Effector memory CD4-positive, alpha-beta T cell (primary cell): ENCODE data around the gene BMPR1A.
A peak's percentile ranks its signal among the peaks of the same experiment; 100 is the strongest.
"Not testable (repeated sequence)": the region's sequence is repeated elsewhere in the genome, so short reads cannot be mapped to it uniquely, and the experiment has no call there.

Source experiments
- DNase-seq, 3 donors: peaks; one replicate each; pipeline ENCODE4 v3.0.0-alpha.2; 2020
- H3K27ac ChIP-seq: 2 replicates; pipeline ENCODE4 v1.7.0; 2013; ENCODE audit warnings: mild to moderate bottlenecking, low read length, moderate library complexity; ENCODE audit not compliant: insufficient read depth, poor library complexity, severe bottlenecking
- H3K27me3 ChIP-seq: replicated peaks from 2 replicates; pipeline ENCODE4 v1.7.0; 2013; ENCODE audit warnings: mild to moderate bottlenecking, low read length; ENCODE audit not compliant: insufficient read depth, control insufficient read depth, poor library complexity, severe bottlenecking
- H3K36me3 ChIP-seq: 2 replicates; pipeline ENCODE4 v1.7.0; 2013; ENCODE audit warnings: mild to moderate bottlenecking, low read length, moderate library complexity; ENCODE audit not compliant: control insufficient read depth, insufficient read depth
- H3K4me1 ChIP-seq: 2 replicates; pipeline ENCODE4 v1.7.0; 2013; ENCODE audit warnings: low read length, mild to moderate bottlenecking; ENCODE audit not compliant: control insufficient read depth, insufficient read depth, poor library complexity, severe bottlenecking
- H3K4me3 ChIP-seq: 2 replicates; pipeline ENCODE4 v1.7.0; 2013; ENCODE audit warnings: low read length, low read depth, mild to moderate bottlenecking; ENCODE audit not compliant: insufficient read depth, poor library complexity, severe bottlenecking
- H3K9me3 ChIP-seq: 2 replicates; pipeline ENCODE4 v1.7.0; 2013; ENCODE audit warnings: mild to moderate bottlenecking, low read length, moderate library complexity; ENCODE audit not compliant: control insufficient read depth

Gene BMPR1A

GRCh38 chr10:86942441-86943315 is 186.3 kb downstream of the BMPR1A start:
- no peak overlapping the region for H3K27ac ChIP-seq
- H3K4me1 ChIP-seq: no peaks in the 10 kb centered on the region
- H3K27me3 ChIP-seq: no peaks in the 10 kb centered on the region
- H3K9me3 ChIP-seq: no peaks in the 10 kb centered on the region
- no peaks in the 10 kb centered on the region for H3K36me3 ChIP-seq
- DNase-seq: no peak
- H3K4me3 ChIP-seq: no peak overlapping the region

GRCh38 chr10:86943316-86944030 is 187.1 kb downstream of the BMPR1A start:
- Histone ChIP-seq H3K4me3 (no peak overlapping the region), H3K36me3 (no peaks in the 10 kb centered on the region), H3K27me3 (no peaks in the 10 kb centered on the region), H3K27ac (no peak overlapping the region), H3K4me1 (no peaks in the 10 kb centered on the region), H3K9me3 (no peaks in the 10 kb centered on the region)
- DNase-seq: no peak

GRCh38 chr10:86944031-86944419 is 187.6 kb downstream of the BMPR1A start:
- Histone ChIP-seq H3K27me3 (no peaks in the 10 kb centered on the region), H3K36me3 (no peaks in the 10 kb centered on the region), H3K4me3 (no peak overlapping the region), H3K9me3 (no peaks in the 10 kb centered on the region), H3K4me1 (no peaks in the 10 kb centered on the region), H3K27ac (no peak overlapping the region)
- DNase-seq: no peak

GRCh38 chr10:86944471-86944870 is 188.1 kb downstream of the BMPR1A start:
- Histone ChIP-seq H3K27ac (no peak overlapping the region), H3K9me3 (no peaks in the 10 kb centered on the region), H3K27me3 (no peaks in the 10 kb centered on the region), H3K36me3 (no peaks in the 10 kb centered on the region), H3K4me1 (no peaks in the 10 kb centered on the region), H3K4me3 (no peak overlapping the region)
- DNase-seq: no peak

- no peaks in the 10 kb centered on the region for H3K27me3 ChIP-seq
These were observed 188.5 kb downstream of the BMPR1A start for GRCh38 chr10:86944907-86945306.

GRCh38 chr10:86945361-86946212 is 189.2 kb downstream of the BMPR1A start:
- DNase-seq: no peak
- Histone ChIP-seq H3K27me3 (no peaks in the 10 kb centered on the region), H3K4me1 (peaks cover 8% of the 10 kb centered on the region), H3K36me3 (no peaks in the 10 kb centered on the region), H3K4me3 (no peak overlapping the region), H3K27ac (no peak overlapping the region), H3K9me3 (no peaks in the 10 kb centered on the region)

More at GRCh38 chr10:86944907-86945306, 188.5 kb downstream of the BMPR1A start:
- no peak for DNase-seq
- peaks cover 2% of the 10 kb centered on the region for H3K4me1 ChIP-seq
- no peak overlapping the region for H3K27ac ChIP-seq
- H3K36me3 ChIP-seq: no peaks in the 10 kb centered on the region
- H3K9me3 ChIP-seq: no peaks in the 10 kb centered on the region
- H3K4me3 ChIP-seq: no peak overlapping the region

- DNase-seq: no peak
- no peaks in the 10 kb centered on the region for H3K36me3 ChIP-seq
- no peaks in the 10 kb centered on the region for H3K9me3 ChIP-seq
- H3K4me3 ChIP-seq: no peak overlapping the region
- H3K4me1 ChIP-seq: peaks cover 17% of the 10 kb centered on the region
- H3K27me3 ChIP-seq: no peaks in the 10 kb centered on the region
- no peak overlapping the region for H3K27ac ChIP-seq
These were observed 190.1 kb downstream of the BMPR1A start for GRCh38 chr10:86946213-86947155.

GRCh38 chr10:86947806-86948205 is 191.4 kb downstream of the BMPR1A start:
- H3K9me3 ChIP-seq, H3K36me3 ChIP-seq, H3K27ac ChIP-seq, DNase-seq, H3K27me3 ChIP-seq, H3K4me3 ChIP-seq: not testable (repeated sequence)
- H3K4me1 ChIP-seq: peaks cover 17% of the 10 kb centered on the region

- H3K36me3 ChIP-seq: no peaks in the 10 kb centered on the region
- H3K27me3 ChIP-seq: no peaks in the 10 kb centered on the region
- H3K4me1 ChIP-seq: peaks cover 18% of the 10 kb centered on the region
- DNase-seq: no peak
- H3K4me3 ChIP-seq: no peak overlapping the region
- no peaks in the 10 kb centered on the region for H3K9me3 ChIP-seq
- H3K27ac ChIP-seq: peak overlapping the region; percentile 53
These were observed 193.9 kb downstream of the BMPR1A start for GRCh38 chr10:86950349-86950748.
